Thymus (tissue), 11 donors: Measurements from ENCODE around the gene MRNIP. TPM values are rescaled to one million over a fixed set of nuclear protein-coding genes. Genes with fewer than 3 reads are reported as not detected.

ENCODE experiments used
- DNase-seq, 9 donors: peaks; one replicate each; pipeline ENCODE4 v3.0.0-alpha.2; 2013; ENCODE audit warnings: low spot score in 9 of 9, low read depth in 6 of 9, missing footprints in 1 of 9
- H3K27ac ChIP-seq, 2 donors: one replicate each; pipeline ENCODE4 v1.5.1; 2013; ENCODE audit warnings: control low read depth in 1 of 2, low read depth in 1 of 2, low read length in 1 of 2, mild to moderate bottlenecking in 1 of 2, moderate library complexity in 1 of 2
- H3K27me3 ChIP-seq, 2 donors: one replicate each; pipeline ENCODE4 v1.5.1; 2013; ENCODE audit warnings: low read length in 1 of 2; ENCODE audit not compliant: control insufficient read depth in 2 of 2, insufficient read depth in 1 of 2
- H3K36me3 ChIP-seq, 2 donors: one replicate each; pipeline ENCODE4 v1.5.1; 2013; ENCODE audit warnings: low read length in 1 of 2, mild to moderate bottlenecking in 1 of 2, moderate library complexity in 1 of 2; ENCODE audit not compliant: control insufficient read depth in 2 of 2, insufficient read depth in 2 of 2
- H3K4me1 ChIP-seq, 2 donors: one replicate each; pipeline ENCODE4 v1.5.1; 2013; ENCODE audit warnings: low read length in 2 of 2; ENCODE audit not compliant: control insufficient read depth in 2 of 2, insufficient read depth in 2 of 2
- H3K4me3 ChIP-seq, 2 donors: one replicate each; pipeline ENCODE4 v1.5.1; 2013; ENCODE audit warnings: low read length in 2 of 2, control low read depth in 1 of 2, mild to moderate bottlenecking in 1 of 2
- H3K9me3 ChIP-seq, 2 donors: one replicate each; pipeline ENCODE4 v1.5.1; 2013; ENCODE audit warnings: low read length in 1 of 2, mild to moderate bottlenecking in 1 of 2; ENCODE audit not compliant: control insufficient read depth in 2 of 2, insufficient read depth in 1 of 2
- WGBS: extraction: QIAGEN DNeasy Blood & Tissue Kit; methylation state at CpG from one replicate; pipeline ENCODE4 v1.1.7; 2013; 5-methylcytosine and 5-hydroxymethylcytosine counted together
- polyA plus RNA-seq: library from polyadenylated mRNA; stranded (reverse); fragments of 200-250 nt; gene quantifications from one replicate; pipeline ENCODE4 v1.2.3, GENCODE V29; 2013
- total RNA-seq: library from RNA; stranded (reverse); fragments of 120-200 nt; gene quantifications from one replicate; pipeline ENCODE4 v1.2.4, GENCODE V29; 2013
- donor health status: healthy.

Gene MRNIP
- total and polyA plus RNA-seq, 2 donors: 10.2 to 43.9 TPM

DNA sequence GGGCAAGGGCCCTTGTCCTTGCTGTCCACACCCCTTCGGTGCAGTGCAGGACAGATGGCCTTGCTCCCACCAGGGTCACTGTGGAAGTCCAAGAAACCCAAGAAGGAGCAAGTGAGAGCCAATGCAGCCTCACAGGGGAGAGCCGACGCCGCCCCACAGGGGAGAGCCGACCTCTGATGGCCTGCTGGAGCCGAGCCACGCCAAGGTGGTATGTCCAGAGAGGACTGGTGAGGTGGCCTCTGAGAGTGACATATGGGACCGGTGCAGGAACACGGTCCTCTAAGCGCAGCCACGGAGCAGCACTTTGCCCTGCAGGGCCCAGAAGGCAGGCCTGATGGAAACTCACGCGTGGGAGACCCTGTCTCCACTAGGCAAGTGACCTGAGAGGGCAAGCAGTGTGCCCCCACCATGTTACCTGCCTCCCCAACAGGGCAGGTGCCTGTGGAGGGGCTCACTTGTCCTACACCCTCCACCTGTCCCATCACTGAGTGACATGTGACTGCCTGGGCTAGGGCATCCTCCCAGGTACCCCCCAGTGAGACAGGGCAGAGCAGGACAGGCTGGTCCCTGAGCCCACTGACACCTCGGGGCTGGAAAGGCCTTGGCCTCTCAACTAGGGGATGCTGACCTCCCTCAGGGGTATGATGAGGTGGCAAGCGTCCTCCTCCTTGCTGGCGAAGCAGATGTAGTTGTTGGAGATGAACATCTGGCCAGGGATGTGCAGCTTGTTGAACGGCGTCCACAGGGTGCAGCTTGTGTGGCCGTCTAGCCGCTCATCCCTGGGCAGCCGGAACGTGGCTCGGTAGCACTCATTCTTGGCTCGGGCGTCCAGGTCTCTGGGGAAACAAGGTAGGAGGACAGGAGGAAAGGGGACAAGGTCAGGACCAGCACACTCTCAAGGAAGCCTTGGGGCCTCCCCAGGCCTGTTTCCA, 32.4 kb upstream of the MRNIP start:
- Histone ChIP-seq H3K27me3 (no peaks in the 10 kb centered on the region), H3K4me1 (no peaks in the 10 kb centered on the region), H3K9me3 (no peaks in the 10 kb centered on the region), H3K36me3 (peaks cover 71 to 83% of the 10 kb centered on the region in 2 donors), H3K4me3 (no peak overlapping the region), H3K27ac (no peak overlapping the region)
- 97% methylated on average over 25 of the region's 25 CpGs for WGBS
- no peak for DNase-seq

DNA sequence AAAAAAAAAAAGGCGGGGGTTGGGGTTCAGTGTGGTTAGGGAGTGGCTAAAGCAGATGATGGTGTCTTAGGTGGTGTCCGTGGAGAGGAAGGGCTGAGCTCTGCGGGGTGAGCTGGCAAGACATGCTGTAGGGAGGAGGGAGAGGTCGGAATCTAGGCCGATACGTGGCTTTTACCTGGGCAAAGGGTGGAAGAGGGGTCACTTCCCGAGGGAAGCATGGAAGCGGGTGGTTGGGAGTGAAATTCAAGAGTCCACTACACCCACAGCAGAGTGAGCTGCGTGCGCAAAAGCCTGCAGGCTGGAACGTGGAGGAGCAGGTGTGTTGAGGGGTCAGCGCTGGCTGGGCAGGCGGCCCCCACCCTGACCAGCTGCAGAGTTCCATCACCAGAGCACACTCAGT, 31.3 kb upstream of the MRNIP start:
- DNase-seq: no peak
- 98% methylated on average over 13 of the region's 13 CpGs for WGBS
- Histone ChIP-seq H3K9me3 (peaks cover 0 to 4% of the 10 kb centered on the region in 2 donors), H3K27ac (no peak overlapping the region), H3K36me3 (peaks cover 71 to 90% of the 10 kb centered on the region in 2 donors), H3K4me3 (no peak overlapping the region), H3K27me3 (no peaks in the 10 kb centered on the region), H3K4me1 (no peaks in the 10 kb centered on the region)

DNA sequence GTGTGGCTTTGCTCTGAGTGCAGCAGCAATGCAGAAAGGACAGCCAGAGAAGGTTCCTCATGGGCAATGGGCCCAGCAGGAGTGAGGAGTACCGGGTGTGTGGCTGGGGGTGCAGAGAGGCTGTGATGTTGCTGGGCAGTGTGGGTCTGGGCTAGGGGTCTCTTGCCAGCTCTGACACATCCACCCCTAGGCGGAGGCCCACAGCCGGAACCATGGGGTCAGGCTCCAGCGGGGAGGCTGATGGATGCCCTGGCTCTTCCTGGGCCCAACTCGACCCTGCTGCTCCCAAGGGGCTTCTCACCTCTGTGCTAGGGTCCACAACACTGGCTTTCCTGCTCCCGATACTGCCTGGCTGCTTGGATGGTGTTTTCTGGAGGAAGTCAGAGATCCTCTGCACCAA, 29.2 kb upstream of the MRNIP start:
- Histone ChIP-seq H3K4me1 (no peaks in the 10 kb centered on the region), H3K9me3 (peaks cover 4 to 15% of the 10 kb centered on the region in 2 donors), H3K27ac (no peak overlapping the region), H3K4me3 (no peak overlapping the region), H3K36me3 (peaks cover 71 to 83% of the 10 kb centered on the region in 2 donors), H3K27me3 (no peaks in the 10 kb centered on the region)
- no peak for DNase-seq
- 96% methylated on average over 6 of the region's 6 CpGs for WGBS

DNA sequence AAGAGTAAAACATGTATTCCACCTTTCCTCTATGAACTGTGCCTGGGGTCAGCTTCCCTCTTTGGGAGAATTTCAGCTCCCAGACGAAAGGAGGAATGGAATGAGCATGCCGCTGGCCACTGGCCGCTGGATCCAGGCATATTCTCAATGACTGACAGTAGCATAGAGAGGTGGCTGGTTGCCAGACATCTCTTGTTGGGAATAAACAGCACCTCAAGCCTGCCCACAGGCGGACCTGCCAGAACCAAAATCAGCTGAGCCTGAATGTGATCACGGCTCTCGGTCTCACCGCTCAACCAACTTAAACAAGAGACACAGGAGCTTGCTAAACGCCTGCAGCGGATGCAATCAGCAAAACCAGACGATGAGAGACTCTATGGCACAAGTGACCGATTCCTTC, 28.5 kb upstream of the MRNIP start:
- WGBS: 87% methylated on average over 11 of the region's 11 CpGs
- H3K27ac ChIP-seq: no peak overlapping the region
- peaks cover 6 to 22% of the 10 kb centered on the region in 2 donors for H3K9me3 ChIP-seq
- H3K4me1 ChIP-seq: no peaks in the 10 kb centered on the region
- H3K27me3 ChIP-seq: no peaks in the 10 kb centered on the region
- DNase-seq: no peak
- H3K36me3 ChIP-seq: peaks cover 66 to 76% of the 10 kb centered on the region in 2 donors
- H3K4me3 ChIP-seq: no peak overlapping the region

DNA sequence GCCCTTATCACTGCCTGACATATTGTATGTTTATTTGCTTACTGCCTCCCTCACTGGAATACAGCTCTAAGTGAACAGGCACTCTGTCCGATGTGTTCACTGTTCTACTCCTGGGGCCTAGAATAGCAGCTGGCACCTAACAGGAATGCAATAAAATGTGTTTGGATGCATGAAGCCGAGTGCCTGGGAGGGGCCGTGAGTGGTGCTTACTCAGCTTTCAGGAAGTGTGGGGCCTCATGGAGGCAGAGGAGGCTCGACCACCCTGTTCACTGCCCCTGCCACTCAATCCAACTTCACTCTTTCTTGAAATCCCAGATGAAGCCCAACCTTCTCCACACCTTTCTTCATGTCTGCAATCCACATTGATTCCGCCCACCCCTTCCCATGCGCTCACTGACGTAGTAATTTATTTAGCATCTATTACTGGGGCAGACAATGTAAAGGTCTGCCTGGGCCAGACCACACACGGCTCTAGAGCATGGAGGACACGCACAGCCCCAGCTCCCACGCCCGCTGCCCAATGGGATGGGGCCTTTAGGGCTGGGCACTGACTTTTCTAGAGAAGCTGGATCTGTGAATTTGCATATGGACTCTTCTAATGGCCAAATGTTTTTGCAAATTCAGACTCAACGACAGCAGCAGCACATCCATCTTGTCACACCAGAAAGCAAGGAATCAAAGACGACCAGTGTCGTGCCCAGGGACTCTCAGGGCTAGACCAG, 27.7 kb upstream of the MRNIP start:
- H3K9me3 ChIP-seq: peaks cover 6 to 23% of the 10 kb centered on the region in 2 donors
- H3K27ac ChIP-seq: no peak overlapping the region
- 97% methylated on average over 14 of the region's 14 CpGs for WGBS
- H3K4me1 ChIP-seq: no peaks in the 10 kb centered on the region
- no peak for DNase-seq
- H3K4me3 ChIP-seq: no peak overlapping the region
- H3K36me3 ChIP-seq: peaks cover 60 to 69% of the 10 kb centered on the region in 2 donors
- H3K27me3 ChIP-seq: no peaks in the 10 kb centered on the region

DNA sequence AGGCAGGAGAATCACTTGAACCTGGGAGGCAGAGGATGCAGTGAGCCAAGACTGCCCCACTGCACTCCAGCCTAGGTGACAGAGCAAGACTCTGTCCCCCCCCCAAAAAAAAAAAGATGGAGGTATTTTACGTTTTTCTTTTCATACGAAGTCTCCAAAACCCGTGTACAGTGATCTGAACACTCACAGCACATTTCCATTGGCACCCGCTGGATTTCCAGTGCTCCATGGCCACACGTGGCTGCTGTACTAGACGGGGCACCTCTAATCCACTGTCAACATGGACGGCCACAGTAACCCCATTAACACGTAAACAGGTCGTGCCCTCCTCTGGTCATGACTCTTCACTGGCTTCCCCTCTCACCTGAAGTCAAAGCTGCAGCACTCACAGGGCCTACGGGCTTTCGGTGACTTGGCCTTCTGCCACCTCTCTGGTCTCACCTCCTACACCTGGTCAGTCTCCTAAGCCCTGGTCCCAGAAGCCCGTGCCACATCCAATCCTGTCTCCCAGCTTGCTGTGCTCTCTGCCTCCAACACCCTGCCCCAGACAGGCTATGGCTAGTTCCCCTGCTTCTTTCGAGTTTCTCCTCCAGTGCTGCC, 27.0 kb upstream of the MRNIP start:
- Histone ChIP-seq H3K36me3 (peaks cover 52 to 65% of the 10 kb centered on the region in 2 donors), H3K4me3 (no peak overlapping the region), H3K27ac (no peak overlapping the region), H3K4me1 (no peaks in the 10 kb centered on the region), H3K27me3 (no peaks in the 10 kb centered on the region), H3K9me3 (peaks cover 6 to 23% of the 10 kb centered on the region in 2 donors)
- 93% methylated on average over 13 of the region's 13 CpGs for WGBS
- DNase-seq: no peak

DNA sequence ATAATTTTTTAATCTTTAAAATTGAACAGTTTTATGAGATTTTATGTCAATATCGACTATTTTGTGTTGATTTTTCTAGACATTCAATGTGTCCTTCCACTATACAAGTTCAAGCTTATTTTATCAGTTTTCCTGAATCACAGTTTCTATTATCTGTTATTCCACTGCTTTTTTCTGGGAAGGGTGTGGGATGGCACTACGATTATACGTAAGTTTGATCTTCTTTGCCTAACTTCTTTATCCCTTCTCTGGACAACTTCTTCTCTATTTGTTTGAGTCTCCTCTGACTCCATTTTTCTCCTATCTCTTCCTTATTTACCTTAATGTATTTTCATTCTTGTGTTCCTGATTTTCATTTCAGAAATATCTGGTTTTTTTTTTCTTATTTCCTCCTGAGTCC, 24.5 kb upstream of the MRNIP start:
- WGBS: 98% methylated on average over 3 of the region's 3 CpGs
- no peak for DNase-seq
- H3K27ac ChIP-seq: no peak overlapping the region
- peaks cover 43 to 58% of the 10 kb centered on the region in 2 donors for H3K36me3 ChIP-seq
- no peaks in the 10 kb centered on the region for H3K4me1 ChIP-seq
- H3K9me3 ChIP-seq: peaks cover 6 to 23% of the 10 kb centered on the region in 2 donors
- H3K27me3 ChIP-seq: no peaks in the 10 kb centered on the region
- no peak overlapping the region for H3K4me3 ChIP-seq

DNA sequence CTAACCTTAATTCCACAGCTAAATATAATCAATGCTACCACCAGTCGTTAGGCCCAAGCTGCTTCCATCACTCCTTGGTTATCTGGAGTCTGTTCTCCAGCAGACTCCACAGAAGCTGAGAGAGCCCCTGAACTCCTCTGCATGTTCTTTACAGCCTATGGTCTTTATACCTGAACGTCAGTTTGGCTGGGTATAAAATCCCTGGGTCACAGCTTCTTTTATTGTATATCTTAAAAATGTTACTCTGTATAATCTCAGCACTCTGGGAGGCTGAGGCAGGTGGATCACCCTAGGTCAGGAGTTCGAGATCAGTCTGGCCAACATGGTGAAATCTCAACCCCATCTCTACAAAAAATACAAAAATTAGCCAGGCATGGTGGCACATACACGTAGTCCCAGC, 23.7 kb upstream of the MRNIP start:
- 86% methylated on average over 4 of the region's 4 CpGs for WGBS
- Histone ChIP-seq H3K36me3 (peaks cover 38 to 56% of the 10 kb centered on the region in 2 donors), H3K4me3 (no peak overlapping the region), H3K27me3 (no peaks in the 10 kb centered on the region), H3K4me1 (no peaks in the 10 kb centered on the region), H3K27ac (no peak overlapping the region), H3K9me3 (peaks cover 6 to 23% of the 10 kb centered on the region in 2 donors)
- no peak for DNase-seq
